PC-9 (cell line): Measurements from ENCODE around the gene PNMA8B. TPM values are rescaled to one million over a fixed set of nuclear protein-coding genes. Genes with fewer than 3 reads are reported as not detected.

Source experiments
- BruUV-seq: library from RNA; stranded (reverse); fragments of 400-500 nt; replicated peaks from 2 replicates; lab custom pipeline; 2021; lab: Mats Ljungman, UMichigan
- CTCF ChIA-PET: fragments of 300-600 bp; sonication (Branson Sonifier 250); formaldehyde crosslinking; loops from one replicate; lab custom pipeline; 2022; ENCODE audit warnings: antibody characterized with exemption; lab: Charles Lee
- POLR2A ChIA-PET: fragments of 300-600 bp; sonication (Branson Sonifier 250); formaldehyde crosslinking; loops from one replicate; lab custom pipeline; 2022; ENCODE audit warnings: antibody characterized with exemption; ENCODE audit not compliant: unreplicated experiment; lab: Charles Lee
- DNase-seq, 2 experiments: peaks; one replicate each; pipeline versions ENCODE4 v3.0.0 to v3.0.0-alpha.2; 2015 to 2022; ENCODE audit warnings: mixed read lengths in 1 of 2
- H2AFZ ChIP-seq: fragments of 200-600 bp; sonication (generic); 2 replicates; pipeline ENCODE4 v1.8.1; 2017; ENCODE audit warnings: antibody characterized with exemption
- H3F3A ChIP-seq: fragments of 200-600 bp; sonication (generic); 2 replicates; pipeline ENCODE4 v1.8.1; 2017; ENCODE audit warnings: antibody characterized with exemption, mild to moderate bottlenecking, low read depth; ENCODE audit not compliant: insufficient read depth
- H3K27ac ChIP-seq: fragments of 200-600 bp; sonication (generic); 2 replicates; pipeline ENCODE4 v1.6.1; 2016; ENCODE audit warnings: mixed run types
- H3K27me3 ChIP-seq: fragments of 200-600 bp; sonication (generic); 2 replicates; pipeline ENCODE4 v1.6.1; 2016; ENCODE audit warnings: low read depth, mixed run types; ENCODE audit not compliant: insufficient read depth
- H3K36me3 ChIP-seq: fragments of 200-600 bp; sonication (generic); 2 replicates; pipeline ENCODE4 v1.6.1; 2016; ENCODE audit warnings: low read depth, mixed run types
- H3K4me1 ChIP-seq: fragments of 200-600 bp; sonication (generic); replicated peaks from 2 replicates; pipeline ENCODE4 v1.6.1; 2016; ENCODE audit warnings: mixed run types; ENCODE audit not compliant: insufficient read depth
- H3K4me2 ChIP-seq: fragments of 200-600 bp; sonication (generic); 2 replicates; pipeline ENCODE4 v1.6.1; 2017; ENCODE audit warnings: mixed run types
- H3K4me3 ChIP-seq: fragments of 200-600 bp; sonication (generic); 2 replicates; pipeline ENCODE4 v1.6.1; 2016; ENCODE audit warnings: mixed run types
- H3K79me2 ChIP-seq: fragments of 200-600 bp; sonication (generic); 2 replicates; pipeline ENCODE4 v1.6.1; 2017; ENCODE audit warnings: low read depth, mixed run types
- H3K9me2 ChIP-seq: fragments of 200-600 bp; sonication (generic); 2 replicates; pipeline ENCODE4 v1.8.1; 2017; ENCODE audit warnings: mild to moderate bottlenecking; ENCODE audit not compliant: insufficient read depth
- H3K9me3 ChIP-seq: fragments of 200-600 bp; sonication (generic); 2 replicates; pipeline ENCODE4 v1.8.1; 2016; ENCODE audit warnings: low read depth; ENCODE audit not compliant: insufficient read depth
- H4K20me1 ChIP-seq: fragments of 200-600 bp; sonication (generic); 2 replicates; pipeline ENCODE4 v1.8.1; 2017; ENCODE audit not compliant: insufficient read depth
- EZH2 ChIP-seq: fragments of 200-600 bp; sonication (generic); IDR thresholded peaks from 2 replicates; pipeline ENCODE4 v1.8.0; 2017; ENCODE audit warnings: antibody characterized with exemption, low read depth
- intact Hi-C: fragments of 100-400 bp; cut with micrococcal nuclease; formaldehyde crosslinking; loops from one replicate; pipeline ENCODE4 v1.10.0; 2022; ENCODE audit not compliant: unreplicated experiment
- total RNA-seq: library from RNA; stranded (reverse); gene quantifications from 2 replicates; pipeline ENCODE4 v1.2.3, GENCODE V29; 2021
- TF ChIP-seq, protein P1 (sequence below): fragments of 200-600 bp; sonication (generic); conservative IDR thresholded peaks from 2 replicates; pipeline ENCODE4 v1.6.1; 2017; ENCODE audit warnings: mixed run types, antibody characterized with exemption, mild to moderate bottlenecking, moderate library complexity

PNMA8B gene
- total RNA-seq, 1 experiment from 2014 or later = not detected

DNA sequence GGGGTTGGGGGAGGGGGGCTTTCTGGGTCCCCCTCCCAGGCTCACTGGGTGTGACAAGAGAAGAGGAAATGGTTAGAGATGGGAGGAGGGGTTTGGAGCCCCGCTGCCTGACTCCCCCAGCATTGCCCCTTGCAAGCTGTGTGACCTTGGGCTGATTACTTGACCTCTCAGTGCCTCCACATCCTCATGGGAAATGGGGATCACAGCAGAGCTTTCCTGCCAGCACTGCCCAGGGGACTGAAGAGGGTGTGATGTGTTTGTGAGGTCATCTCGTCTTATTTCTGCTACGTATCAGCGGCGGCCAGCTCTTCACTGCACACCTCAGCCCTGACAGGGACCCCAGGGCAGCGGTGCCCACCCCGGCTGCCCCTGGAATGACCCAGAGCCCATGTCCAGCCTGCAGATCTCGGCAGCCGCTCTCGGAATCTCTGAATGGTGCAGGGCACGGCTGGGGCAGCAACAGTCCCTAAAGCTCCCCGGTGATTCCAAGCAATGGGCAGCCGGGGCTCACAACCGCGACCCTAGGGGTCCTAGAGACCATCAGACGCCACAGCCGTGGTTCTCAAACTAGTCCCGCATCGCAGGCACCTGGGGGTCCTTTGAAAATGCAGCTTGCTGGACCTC lies 8.4 kb downstream of the PNMA8B start:
- no peaks in the 10 kb centered on the region for H3K4me1 ChIP-seq
- H3K4me3 ChIP-seq = no peak overlapping the region
- no peak overlapping the region for H3K27ac ChIP-seq
- no TSS peak for BruUV-seq
- H3K79me2 ChIP-seq = no peaks in the 10 kb centered on the region
- peak overlapping the region; percentile 26; the same call in 1 of the 2 replicates for H3K4me2 ChIP-seq
- no peak for DNase-seq
- no peak overlapping the region for H2AFZ ChIP-seq
- TF ChIP-seq, protein P1, sequence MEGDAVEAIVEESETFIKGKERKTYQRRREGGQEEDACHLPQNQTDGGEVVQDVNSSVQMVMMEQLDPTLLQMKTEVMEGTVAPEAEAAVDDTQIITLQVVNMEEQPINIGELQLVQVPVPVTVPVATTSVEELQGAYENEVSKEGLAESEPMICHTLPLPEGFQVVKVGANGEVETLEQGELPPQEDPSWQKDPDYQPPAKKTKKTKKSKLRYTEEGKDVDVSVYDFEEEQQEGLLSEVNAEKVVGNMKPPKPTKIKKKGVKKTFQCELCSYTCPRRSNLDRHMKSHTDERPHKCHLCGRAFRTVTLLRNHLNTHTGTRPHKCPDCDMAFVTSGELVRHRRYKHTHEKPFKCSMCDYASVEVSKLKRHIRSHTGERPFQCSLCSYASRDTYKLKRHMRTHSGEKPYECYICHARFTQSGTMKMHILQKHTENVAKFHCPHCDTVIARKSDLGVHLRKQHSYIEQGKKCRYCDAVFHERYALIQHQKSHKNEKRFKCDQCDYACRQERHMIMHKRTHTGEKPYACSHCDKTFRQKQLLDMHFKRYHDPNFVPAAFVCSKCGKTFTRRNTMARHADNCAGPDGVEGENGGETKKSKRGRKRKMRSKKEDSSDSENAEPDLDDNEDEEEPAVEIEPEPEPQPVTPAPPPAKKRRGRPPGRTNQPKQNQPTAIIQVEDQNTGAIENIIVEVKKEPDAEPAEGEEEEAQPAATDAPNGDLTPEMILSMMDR = no peak
- TF ChIP-seq EZH2 = no peak
- no peaks in the 10 kb centered on the region for H3F3A ChIP-seq
- no peaks in the 10 kb centered on the region for H3K9me2 ChIP-seq
- no peaks in the 10 kb centered on the region for H3K36me3 ChIP-seq
- no peaks in the 10 kb centered on the region; the same call in 1 of the 2 replicates for H4K20me1 ChIP-seq
- intact Hi-C loops = loop anchor here (1.0 kb wide), 2 partner anchors 85 to 205 kb away; no protein-coding TSS in a partner anchor
- no peaks in the 10 kb centered on the region for H3K9me3 ChIP-seq
- POLR2A ChIA-PET = no interaction called here
- H3K27me3 ChIP-seq = peaks cover 92% of the 10 kb centered on the region
- CTCF ChIA-PET = interaction anchor here (0.6 to 0.7 kb wide), 2 partner anchors 81 to 85 kb away, joined by 4 to 11 read pairs; no protein-coding TSS in a partner anchor

DNA sequence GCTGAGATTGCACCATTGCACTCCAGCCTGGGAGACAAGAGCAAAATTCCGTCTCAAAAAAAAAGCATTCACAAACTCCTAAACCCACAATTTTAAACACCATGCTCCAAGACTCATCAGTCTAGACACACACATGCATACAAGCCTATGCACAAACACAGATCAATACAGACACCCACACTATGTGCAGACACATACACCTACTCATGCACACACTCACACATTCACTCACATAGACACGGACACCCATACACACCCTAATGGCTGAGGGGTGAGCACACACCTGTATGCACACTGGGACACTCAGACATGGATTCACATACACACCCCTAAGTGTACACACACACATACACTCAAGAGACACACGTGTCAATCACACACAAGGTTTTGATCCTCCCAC lies 9.3 kb downstream of the PNMA8B start:
- Histone ChIP-seq H3K4me1 (no peaks in the 10 kb centered on the region), H3K27ac (no peak overlapping the region), H3K27me3 (peaks cover 90% of the 10 kb centered on the region), H2AFZ (no peak overlapping the region), H3K79me2 (no peaks in the 10 kb centered on the region), H3K4me2 (no peak overlapping the region), H3K9me2 (no peaks in the 10 kb centered on the region), H3F3A (no peaks in the 10 kb centered on the region), H3K36me3 (no peaks in the 10 kb centered on the region), H3K4me3 (no peak overlapping the region), H3K9me3 (no peaks in the 10 kb centered on the region), H4K20me1 (no peaks in the 10 kb centered on the region; the same call in 1 of the 2 replicates)
- intact Hi-C loops = no loop called here
- no TSS peak for BruUV-seq
- no peak for TF ChIP-seq EZH2
- TF ChIP-seq, protein P1 = no peak
- POLR2A ChIA-PET = interaction anchor here (0.7 kb wide), 1 partner anchor 12 kb away, joined by 8 read pairs; no protein-coding TSS in a partner anchor
- CTCF ChIA-PET = no interaction called here
- DNase-seq = no peak

DNA sequence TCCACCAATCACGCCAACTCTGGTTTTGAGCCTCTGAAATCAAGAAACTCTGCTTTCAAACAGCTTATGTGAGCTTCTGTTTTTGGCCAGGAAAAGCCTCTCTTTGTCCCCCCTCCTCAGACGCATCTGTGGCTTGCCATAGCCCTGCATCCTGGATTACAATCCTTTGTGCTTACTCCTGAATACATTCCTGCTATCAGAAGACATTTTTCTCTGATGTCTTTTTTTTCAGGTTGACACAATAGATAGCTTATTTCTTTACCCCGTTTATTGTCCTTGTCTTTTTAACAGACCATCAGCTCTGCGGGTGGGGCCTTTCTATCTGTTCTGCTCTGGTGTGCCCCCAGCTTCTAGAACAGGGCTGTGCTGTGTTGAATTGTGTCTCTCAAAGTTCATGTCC lies 11.0 kb downstream of the PNMA8B start:
- H4K20me1 ChIP-seq = no peaks in the 10 kb centered on the region; the same call in 1 of the 2 replicates
- no TSS peak for BruUV-seq
- no peaks in the 10 kb centered on the region for H3K9me3 ChIP-seq
- no peak overlapping the region for H2AFZ ChIP-seq
- ChIA-PET CTCF (interaction anchor here (1.2 to 1.4 kb wide), 2 partner anchors 89 to 204 kb away, joined by 3 to 6 read pairs; no protein-coding TSS in a partner anchor), POLR2A (interaction anchor here (0.6 kb wide), 1 partner anchor 37 kb away, joined by 11 read pairs; no protein-coding TSS in a partner anchor)
- no peaks in the 10 kb centered on the region for H3K4me1 ChIP-seq
- H3K27ac ChIP-seq = no peak overlapping the region
- intact Hi-C loops = no loop called here
- H3K27me3 ChIP-seq = peaks cover 84% of the 10 kb centered on the region
- no peak overlapping the region for H3K4me3 ChIP-seq
- no peaks in the 10 kb centered on the region for H3K79me2 ChIP-seq
- no peak overlapping the region for H3K4me2 ChIP-seq
- no peak for TF ChIP-seq EZH2
- TF ChIP-seq, protein P1 = no peak
- H3F3A ChIP-seq = no peaks in the 10 kb centered on the region
- H3K36me3 ChIP-seq = no peaks in the 10 kb centered on the region
- H3K9me2 ChIP-seq = no peaks in the 10 kb centered on the region
- no peak for DNase-seq
